NCI-H2081 (cell line): Measurements from ENCODE around the gene VIM.

Source experiments
- DNase-seq, 2 experiments: peaks; one replicate each; lab custom pipeline; 2025; lab: John Stamatoyannopoulos, UW

VIM gene

DNA sequence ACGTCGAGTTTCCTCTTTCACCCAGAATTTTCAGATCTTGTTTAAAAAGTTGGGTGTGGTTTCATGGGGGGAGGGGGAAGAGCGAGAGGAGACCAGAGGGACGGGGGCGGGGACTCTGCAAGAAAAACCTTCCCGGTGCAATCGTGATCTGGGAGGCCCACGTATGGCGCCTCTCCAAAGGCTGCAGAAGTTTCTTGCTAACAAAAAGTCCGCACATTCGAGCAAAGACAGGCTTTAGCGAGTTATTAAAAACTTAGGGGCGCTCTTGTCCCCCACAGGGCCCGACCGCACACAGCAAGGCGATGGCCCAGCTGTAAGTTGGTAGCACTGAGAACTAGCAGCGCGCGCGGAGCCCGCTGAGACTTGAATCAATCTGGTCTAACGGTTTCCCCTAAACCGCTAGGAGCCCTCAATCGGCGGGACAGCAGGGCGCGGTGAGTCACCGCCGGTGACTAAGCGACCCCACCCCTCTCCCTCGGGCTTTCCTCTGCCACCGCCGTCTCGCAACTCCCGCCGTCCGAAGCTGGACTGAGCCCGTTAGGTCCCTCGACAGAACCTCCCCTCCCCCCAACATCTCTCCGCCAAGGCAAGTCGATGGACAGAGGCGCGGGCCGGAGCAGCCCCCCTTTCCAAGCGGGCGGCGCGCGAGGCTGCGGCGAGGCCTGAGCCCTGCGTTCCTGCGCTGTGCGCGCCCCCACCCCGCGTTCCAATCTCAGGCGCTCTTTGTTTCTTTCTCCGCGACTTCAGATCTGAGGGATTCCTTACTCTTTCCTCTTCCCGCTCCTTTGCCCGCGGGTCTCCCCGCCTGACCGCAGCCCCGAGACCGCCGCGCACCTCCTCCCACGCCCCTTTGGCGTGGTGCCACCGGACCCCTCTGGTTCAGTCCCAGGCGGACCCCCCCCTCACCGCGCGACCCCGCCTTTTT is at the start of gene VIM:
VIM (plus strand) TSS at position 151 of the 925 bp plus-strand sequence. CDS start 1,182 bp downstream, outside the sequence.
- DNase-seq = no peak

DNA sequence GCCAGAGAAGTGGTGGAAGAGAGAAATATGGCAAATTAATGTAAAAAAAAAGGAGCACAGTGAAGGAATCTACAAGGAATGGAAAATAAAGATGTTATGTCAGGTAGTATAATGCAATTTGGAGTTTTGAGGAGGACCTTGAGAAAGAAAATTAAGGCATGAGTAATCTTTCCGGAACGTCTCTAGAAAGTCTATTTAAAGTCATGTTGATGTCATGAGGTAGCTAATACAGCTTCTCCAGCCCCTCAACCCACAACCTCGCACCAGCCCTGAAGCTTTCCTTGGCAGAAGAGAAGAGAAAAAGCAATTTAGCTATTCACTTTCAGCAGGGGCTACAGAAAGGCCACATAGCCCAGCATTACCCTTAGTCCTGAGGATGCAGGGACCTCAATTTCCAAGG is 49.0 kb upstream of the VIM start:
- DNase-seq = no peak

DNA sequence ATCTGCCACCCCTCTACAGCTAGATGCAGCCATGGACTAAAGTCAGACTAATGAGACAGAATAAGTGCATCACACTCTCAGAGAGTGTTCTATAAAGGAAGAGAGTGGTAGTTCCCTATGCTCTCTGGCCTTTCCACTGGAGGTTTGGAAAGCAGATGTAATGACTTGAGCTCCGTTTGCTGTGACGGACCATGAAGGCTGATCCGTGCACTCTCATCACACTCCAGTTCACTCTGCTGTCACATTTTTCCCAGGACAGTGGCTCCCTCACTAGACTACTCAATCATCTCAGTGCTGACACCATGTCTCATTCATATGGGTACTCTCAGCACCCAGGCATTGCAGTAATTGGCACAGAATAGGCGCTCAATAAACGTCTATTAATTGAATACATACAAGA is 46.9 kb upstream of the VIM start:
- no peak for DNase-seq

DNA sequence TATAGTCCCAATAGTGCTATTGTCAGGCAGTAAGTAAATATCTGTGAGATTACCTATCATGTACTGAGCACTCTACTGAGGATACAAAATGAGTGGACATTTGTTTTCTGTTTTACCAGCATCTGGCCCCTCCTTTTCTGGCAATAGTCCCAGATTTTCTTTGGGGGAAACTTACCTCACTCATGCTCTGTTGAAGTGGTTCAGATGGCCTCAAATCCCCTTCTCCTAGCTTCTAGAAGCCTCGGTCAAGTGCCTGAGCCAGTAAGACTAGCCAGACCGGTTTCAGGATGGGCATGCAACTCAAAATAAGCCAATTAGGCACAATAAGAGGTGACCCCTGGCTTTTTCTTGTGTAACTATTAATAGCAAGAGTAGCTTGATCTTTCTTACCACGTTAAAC is 46.3 kb upstream of the VIM start:
- DNase-seq = peak in 1 of 2 experiments; percentile 2

DNA sequence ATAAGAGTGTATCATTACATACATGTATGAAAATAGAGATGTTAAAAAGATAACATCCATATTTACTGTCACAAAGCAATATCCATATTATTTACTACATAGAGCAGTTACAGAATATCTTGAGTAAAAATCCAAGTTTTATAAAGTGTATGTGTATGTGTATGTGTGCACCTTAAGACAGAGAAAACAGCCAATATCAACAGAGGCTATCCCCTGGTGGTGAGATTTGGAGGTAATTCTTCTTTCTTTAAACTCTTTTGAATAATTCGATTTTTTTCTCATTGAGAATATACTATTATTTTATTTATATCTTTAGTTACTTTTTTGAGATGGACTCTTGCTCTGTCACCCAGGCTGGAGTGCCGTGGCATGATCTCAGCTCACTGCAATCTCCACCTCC is 44.9 kb upstream of the VIM start:
- DNase-seq = no peak

DNA sequence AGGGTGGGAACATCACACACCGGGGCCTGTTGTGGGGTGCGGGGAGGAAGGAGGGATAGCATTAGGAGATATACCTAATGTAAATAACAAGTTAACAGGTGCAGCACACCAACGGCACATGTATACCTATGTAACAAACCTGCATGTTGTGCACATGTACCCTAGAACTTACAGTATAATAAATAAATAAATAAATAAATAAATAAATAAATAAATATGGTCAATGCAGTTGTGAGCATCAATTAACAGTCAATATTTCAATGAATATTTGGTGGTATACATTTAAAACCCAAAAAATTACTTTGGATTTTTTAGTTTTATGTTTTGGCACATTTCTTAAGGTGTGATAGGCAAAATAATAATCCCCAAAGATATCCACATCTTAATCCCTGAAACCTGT is 42.2 kb upstream of the VIM start:
- DNase-seq = no peak

DNA sequence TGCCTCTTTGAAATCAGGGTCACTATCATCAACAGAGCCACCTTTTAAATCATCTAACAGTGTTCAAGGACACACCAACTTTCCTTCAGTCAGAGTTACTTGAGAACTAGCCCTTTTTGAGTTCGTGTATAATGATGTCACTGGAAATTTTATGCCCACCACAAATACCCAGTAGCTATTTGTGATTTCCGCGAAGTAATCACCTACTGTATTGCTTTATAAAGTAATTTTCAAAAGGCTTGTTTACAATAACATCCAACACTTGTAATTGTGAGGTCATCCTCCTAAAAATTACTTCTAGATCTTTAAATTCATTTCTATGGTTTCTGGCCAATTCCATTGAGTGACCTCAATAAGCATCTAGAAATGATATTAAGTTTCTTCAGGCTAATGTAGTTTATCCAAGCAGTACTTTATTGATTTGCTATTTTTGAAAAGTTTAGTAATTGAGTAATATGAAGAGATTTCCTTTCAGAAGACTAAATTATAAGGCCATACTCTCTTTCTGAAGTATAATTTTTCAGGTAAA is 39.3 kb upstream of the VIM start:
- DNase-seq = no peak

DNA sequence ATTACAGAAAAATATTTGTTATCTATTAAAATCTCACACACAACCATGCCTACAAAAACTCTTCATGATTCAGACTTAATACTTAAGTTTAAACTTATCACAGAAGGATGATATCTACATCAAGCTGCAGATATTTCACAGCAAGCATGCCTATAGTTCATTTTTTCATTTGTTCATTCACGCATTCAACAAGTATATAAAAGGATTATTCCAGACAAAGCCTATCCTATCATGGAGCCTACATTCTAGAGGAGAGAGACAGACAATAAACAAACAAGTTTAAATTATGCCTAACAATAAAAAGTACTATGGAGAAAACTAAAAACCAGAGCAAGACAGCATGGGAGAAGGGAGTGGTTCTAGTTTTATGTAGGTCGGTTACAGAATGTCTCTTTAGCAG is 37.4 kb upstream of the VIM start:
- no peak for DNase-seq

DNA sequence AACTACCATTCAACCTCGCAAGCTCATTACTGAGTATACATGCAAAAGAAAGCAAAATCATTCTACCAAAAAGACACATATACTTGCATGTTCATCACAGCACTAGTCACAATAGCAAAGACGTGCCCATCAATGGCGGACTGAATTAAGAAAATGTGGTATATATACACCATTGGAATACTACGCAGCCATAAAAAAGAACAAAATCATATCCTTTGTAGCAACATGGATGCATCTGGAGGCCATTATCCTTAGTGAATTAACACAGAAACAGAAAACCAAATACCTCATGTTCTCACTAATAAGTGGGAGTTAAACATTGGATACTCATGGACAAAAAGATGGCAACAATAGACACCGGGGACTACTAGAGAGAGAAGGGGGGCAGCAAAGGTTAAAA is 33.0 kb upstream of the VIM start:
- DNase-seq = no peak

DNA sequence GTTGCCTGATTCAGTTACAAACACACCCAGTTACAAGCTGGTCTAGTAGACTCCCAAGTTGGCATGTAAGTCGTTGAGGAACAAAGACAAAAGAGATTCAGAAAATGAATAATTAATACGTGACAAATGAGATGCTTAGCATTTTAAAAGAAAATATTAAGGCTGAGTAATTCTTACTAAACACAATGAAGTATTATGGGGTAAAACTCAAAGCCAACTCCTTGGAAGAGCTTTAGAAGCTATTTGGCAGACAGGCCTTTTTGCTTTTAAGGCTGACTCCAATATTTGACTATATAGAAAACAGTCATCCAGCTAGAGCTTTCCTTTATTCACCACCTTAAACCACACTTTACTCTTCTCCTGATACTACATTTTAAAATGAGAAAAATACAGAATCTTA is 32.0 kb upstream of the VIM start:
- DNase-seq = no peak

DNA sequence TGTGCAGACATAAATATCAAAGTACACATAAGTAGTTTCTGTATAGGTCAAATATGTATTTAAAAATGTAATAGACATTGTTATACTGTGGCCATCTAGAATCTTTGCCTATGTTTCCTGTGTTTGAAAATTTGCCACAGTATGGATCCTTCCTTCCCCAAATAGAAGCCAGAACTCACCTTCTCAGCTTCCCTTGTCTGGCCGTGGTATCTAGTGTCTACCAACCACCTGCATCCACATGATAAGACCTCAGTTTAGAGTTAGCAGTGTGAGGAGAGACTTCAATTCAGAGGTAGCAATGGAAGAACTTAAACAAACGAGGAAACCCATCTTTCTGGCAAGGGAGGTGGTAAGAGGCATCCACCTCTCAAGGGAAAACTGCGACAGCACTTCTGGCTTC is 31.5 kb upstream of the VIM start:
- no peak for DNase-seq

DNA sequence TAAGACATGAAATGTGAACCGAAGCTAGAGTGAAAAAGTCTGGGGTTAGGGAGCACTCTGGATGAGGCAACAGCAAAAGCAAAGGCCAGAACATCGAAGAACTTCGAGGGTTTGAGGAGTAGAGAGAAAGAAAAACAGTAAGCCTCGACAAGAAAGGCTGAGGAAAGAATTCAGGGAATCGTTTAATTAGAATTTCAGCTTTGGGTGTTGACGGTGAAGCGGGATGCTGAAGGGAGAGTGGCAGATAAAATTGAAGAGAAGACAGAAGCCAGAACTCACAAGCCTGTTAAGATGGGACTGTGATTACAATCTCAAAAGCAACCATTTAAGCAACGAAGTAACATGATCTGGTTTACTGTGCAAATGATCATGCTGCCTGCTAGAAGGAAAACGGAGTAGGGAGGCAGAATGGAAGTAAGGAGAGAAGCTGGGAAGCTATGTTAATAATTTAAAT is 28.7 kb upstream of the VIM start:
- DNase-seq = no peak

DNA sequence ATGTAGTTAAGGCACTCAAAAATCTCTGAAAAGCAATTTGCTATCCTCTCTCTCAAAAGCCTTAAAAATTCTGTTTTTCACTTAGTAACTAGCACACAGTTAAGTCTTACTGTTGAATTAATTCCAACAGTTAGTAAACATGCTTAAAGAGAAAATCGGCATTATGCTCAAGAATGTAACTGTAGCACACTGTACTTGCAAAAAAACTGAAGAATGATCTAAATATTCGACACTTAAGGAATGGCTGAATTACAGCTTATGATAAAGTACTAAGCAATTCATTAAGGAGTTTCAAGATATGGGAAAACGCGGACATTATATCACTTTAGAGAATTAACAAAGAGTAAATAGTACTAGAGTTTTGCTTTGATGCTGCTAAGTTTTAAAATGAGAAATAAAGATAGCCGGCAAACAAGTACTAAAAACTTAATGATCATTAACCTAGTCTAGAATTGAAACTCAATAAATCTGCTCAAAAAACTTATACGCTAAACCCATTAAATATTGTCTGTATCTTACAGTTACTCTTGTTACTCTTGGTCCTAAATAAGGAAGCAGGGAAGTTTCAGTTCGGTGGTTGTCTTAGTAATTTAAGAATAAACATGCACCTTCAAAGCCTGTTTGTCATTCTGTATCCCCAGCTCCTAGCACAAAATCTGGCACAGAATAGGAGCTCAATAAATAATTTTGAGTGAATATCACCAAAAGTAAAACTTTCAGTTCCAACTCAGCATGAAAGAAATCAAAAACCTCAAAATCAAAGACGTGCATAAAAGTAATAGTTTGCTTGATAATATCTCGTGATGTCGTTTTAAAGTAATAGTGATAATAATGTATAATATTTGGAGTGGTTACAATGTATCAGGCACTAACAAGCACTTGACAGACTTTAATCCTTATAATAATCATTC is 27.8 kb upstream of the VIM start:
- DNase-seq = no peak

DNA sequence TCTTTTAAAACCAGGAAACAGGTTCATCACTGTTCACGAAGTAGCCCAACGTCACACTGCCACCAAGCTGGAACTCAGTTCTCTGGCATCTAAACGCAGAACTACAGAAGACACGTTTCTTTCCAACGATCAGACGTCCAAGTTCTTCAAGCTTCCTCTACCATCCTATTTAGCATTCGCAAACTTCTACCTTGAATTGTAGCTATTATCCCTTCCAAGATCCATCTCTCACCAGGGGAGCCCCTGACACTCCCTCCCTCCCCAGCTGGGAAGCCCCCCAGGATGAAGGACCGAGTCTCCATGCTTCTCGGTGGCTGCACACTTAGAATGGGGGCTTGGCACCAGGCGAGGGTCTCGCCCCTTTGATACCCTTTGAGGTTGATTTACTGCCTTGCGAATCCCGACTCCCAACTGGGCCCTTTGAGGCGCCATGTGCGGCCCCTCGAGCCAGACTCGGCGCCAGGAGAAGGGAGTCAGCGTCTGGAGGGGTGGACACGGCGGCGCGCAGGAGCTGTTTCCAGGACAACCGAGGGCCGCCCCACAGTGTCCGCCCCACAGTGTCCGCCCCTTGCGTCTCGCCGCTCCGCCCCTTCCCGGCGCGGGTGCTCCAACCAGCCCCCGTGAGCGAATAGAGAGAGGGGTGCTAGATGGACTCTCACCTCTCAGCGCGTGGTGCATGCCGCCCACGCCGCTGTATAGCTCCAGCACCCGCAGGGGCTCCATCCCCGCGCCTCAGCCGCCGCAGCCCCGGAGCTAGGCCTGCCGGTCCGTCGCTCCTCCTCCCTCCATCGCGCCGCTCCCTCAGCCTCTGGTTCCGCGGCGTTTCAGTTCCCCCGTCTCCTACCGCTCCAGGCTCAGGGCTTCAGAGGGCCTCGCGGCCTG is 26.9 kb upstream of the VIM start, which contains the start of gene TRDMT1:
TRDMT1 (minus strand) TSS at position 761 of the 882 bp plus-strand sequence; CDS start at position 723, 38 bp downstream.
- DNase-seq = peak; percentile 61 to 80

DNA sequence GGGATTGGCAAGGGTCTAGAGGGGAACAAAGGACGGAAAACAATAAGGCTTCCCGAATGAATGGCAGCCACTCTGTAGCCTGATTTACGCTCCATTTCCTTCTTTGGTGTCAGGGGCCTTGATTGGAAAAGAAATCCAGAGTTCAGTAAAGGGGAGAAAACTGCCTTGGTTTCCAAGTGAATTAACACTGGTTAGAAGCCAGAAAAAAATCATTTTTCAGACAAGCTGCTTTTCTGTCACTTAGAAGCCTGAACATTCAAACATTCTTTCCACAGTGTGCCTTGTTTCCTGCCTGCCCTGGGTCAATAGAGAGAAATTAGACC is 26.3 kb upstream of the VIM start:
- no peak for DNase-seq

DNA sequence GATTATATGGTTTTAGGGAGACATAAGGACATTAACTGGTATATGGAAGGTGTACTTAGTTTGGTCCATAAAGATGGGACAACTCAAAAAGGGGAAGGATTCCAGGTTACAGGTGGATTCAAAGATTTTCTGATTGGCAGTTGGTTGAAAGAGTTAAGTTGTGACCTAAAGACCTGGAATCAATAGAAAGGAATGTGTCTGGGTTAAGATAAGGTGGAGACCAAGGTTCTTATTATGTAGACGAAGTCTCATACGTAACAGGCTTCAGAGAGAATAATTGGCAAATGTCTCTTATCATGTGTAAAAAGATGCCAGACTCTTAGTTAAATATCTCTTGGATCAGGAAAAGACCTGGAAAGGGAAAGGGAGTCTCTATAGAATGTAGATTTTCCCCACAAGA is 25.5 kb upstream of the VIM start:
- no peak for DNase-seq

DNA sequence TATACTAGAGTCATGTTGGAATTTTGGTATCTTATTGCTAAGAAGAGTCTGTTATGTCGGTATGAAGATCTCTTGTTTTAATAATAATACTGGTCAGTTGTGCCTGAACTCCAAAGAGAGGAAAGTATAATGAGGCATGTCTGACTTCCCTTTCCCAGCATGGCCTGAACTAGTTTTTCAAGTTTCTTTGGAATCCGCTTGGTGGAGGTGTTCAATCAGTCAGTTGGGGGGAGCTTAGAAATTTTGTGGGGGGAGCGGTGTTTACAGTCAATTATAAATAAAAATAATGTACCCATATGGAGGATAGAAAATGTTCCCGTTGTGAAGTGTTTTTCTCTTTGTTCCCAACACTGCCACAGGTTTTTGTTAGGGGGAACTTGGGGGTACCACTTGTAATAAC is 25.0 kb upstream of the VIM start:
- DNase-seq = no peak

DNA sequence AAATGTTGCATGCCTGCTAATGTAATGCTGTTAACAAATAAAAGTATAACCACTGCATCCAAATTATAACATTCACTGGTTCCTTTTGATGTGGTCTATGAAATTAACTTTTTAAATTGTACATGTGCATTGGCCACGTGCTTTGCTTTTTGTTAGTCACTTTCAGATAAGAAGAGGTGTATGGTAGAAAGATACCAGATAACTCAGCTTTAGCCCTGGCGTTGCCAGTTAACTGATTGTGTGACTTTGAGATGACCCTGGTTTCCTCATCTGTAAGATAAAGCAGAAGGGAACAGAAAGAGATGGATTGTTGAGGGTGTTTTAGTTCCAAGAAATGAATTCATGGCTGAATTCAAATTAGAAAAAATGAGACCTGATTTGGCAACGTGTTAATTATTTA is 24.6 kb upstream of the VIM start:
- DNase-seq = no peak

DNA sequence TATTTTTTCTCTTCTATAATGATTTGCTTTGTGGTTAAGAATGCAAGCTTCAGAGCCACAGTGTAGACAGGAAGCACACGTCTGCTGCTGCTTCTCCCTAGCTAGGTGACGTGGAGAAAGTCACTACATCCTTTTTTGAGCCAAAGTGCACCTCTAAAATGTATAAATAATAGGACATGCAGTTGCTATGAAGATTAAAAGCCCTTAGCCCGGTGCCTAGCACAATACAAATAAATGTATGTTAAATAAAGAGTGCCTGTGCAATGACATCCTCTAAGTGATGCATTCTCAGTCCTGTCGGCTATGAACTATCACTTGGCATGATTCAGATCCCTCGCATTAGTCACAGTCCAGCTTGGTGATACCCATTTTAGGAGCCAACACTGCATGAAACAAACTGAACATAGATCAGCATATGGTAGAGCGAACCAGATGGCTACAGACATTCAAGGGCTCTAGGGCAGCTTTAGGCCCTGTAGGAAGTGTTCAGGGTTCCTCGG is 21.8 kb upstream of the VIM start:
- no peak for DNase-seq

DNA sequence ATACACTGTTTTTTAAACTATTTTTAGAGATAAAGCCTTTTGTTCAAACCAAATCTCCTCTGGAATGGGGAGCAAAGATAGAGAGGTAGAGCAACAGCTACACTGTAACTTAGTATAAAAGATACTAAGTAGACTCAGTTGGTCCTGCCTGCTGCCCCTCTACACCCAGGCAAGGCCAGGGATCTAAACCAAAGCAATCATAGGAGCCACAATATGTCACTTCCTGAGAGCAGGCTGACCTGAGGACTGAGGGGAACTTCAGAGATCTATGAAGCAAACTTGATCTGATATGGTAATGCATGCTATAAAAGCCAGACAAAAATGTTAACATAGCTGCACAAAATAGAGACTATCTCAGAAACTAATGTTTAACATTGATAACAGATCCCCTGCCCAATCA is 19.6 kb upstream of the VIM start:
- DNase-seq = no peak

DNA sequence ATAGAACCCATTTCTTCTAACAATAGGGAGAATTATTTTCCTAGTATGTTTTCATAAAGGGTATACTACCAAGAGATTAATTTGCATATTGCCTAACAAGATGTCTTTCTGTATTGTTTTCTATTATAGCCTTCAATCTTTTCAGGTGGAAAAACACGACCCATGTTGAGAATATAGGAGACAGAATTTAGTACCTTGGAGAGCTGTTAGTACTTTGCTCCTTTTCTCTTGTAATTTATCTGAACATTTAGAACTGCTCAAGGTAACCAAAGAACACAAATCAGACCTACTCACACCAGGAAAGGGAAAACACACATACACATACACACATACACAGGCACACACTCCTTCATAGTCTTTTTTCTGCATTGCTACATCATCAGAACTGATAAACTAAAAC is 18.7 kb upstream of the VIM start:
- DNase-seq = no peak
